Muscle of leg (tissue), 11 donors: Measurements from ENCODE around the gene STK24. TPM values are rescaled to one million over a fixed set of nuclear protein-coding genes. Genes with fewer than 3 reads are reported as not detected.
A peak's percentile ranks its signal among the peaks of the same experiment; 100 is the strongest.

Source experiments
- DNase-seq: peaks from one replicate; pipeline ENCODE4 v3.0.0; 2013
- H3K27ac ChIP-seq: one replicate; pipeline ENCODE4 v1.5.1; 2013; ENCODE audit warnings: mild to moderate bottlenecking, low read length, control low read depth
- H3K27me3 ChIP-seq: one replicate; pipeline ENCODE4 v1.6.1; 2013; ENCODE audit warnings: low read length; ENCODE audit not compliant: control insufficient read depth, insufficient read depth
- H3K36me3 ChIP-seq: one replicate; pipeline ENCODE4 v1.6.1; 2013; ENCODE audit warnings: low read length; ENCODE audit not compliant: control insufficient read depth, insufficient read depth
- H3K4me1 ChIP-seq: one replicate; pipeline ENCODE4 v1.6.1; 2013; ENCODE audit warnings: low read length; ENCODE audit not compliant: control insufficient read depth, insufficient read depth
- H3K4me3 ChIP-seq: one replicate; pipeline ENCODE4 v1.5.1; 2013; ENCODE audit warnings: low read length, control low read depth
- H3K9me3 ChIP-seq: replicated peaks from 2 replicates; pipeline ENCODE4 v1.6.1; 2013; ENCODE audit warnings: low read depth, low read length; ENCODE audit not compliant: control insufficient read depth
- WGBS: methylation state at CpG from one replicate; pipeline ENCODE4 v1.1.5; 2013; ENCODE audit warnings: missing lambda C conversion rate; ENCODE audit not compliant: insufficient coverage; 5-methylcytosine and 5-hydroxymethylcytosine counted together
- polyA plus RNA-seq, 8 donors: library from polyadenylated mRNA; unstranded; fragments of 120-200 nt; gene quantifications; one replicate each; pipeline versions ENCODE4 v1.2.1 to v1.2.3, GENCODE V29; 2013; ENCODE audit warnings: inconsistent platforms in 1 of 8, low replicate concordance in 1 of 8; ENCODE audit not compliant: insufficient read length in 8 of 8, insufficient read depth in 1 of 8
- total RNA-seq: library from RNA; stranded (reverse); fragments of 120-200 nt; gene quantifications from one replicate; pipeline ENCODE4 v1.2.4, GENCODE V29; 2013

STK24 gene
- total and polyA plus RNA-seq, 9 donors, result 36.2 to 61.8 (median 44.1) TPM

DNA sequence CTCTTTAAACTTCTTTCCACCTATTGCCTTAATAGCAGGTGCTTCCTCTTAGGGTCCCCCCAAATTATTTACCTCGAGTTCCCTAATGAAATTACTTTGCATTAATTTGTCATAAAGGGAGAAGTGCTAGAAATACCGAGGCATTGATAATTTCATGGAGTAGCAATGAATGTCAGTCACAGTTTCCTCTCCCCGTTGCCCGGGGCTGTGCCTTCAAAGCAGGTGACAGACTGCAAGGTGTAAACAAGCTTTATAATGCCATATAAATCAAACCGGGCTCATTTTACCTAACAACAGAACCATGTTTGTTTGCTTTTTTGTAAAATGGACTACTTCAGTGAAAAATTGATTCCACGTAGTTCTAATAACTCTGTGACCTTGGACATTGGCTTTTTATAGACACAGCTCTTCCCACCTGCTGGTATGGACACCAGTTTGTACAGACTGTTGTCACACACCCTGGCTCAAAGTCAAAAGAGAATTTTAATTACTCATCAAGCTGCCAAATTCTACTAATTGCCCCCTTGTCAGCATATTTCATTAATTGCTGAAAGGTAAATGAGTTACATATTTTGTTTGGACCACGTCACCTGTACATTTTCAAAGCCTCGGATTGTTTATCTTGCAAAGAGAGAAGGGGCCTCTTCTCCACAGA, 171.1 kb downstream of the STK24 start:
- WGBS, result no CpG with 5 or more reads among the region's 8 CpGs

GRCh38 chr13:98405107-98405571, 171.8 kb downstream of the STK24 start:
- H3K4me1 ChIP-seq, result no peaks in the 10 kb centered on the region
- peaks cover 8% of the 10 kb centered on the region for H3K36me3 ChIP-seq
- no peaks in the 10 kb centered on the region for H3K27me3 ChIP-seq
- peak; percentile 43 for DNase-seq
- H3K4me3 ChIP-seq, result no peak overlapping the region
- 38% methylated on average over 6 of the region's 7 CpGs for WGBS
- no peak overlapping the region for H3K27ac ChIP-seq
- H3K9me3 ChIP-seq, result no peaks in the 10 kb centered on the region

More for the DNA sequence above, 171.1 kb downstream of the STK24 start:
- Histone ChIP-seq H3K27me3 (no peaks in the 10 kb centered on the region), H3K9me3 (no peaks in the 10 kb centered on the region), H3K4me3 (no peak overlapping the region), H3K36me3 (peaks cover 11% of the 10 kb centered on the region), H3K27ac (no peak overlapping the region), H3K4me1 (no peaks in the 10 kb centered on the region)
- DNase-seq, result no peak

DNA sequence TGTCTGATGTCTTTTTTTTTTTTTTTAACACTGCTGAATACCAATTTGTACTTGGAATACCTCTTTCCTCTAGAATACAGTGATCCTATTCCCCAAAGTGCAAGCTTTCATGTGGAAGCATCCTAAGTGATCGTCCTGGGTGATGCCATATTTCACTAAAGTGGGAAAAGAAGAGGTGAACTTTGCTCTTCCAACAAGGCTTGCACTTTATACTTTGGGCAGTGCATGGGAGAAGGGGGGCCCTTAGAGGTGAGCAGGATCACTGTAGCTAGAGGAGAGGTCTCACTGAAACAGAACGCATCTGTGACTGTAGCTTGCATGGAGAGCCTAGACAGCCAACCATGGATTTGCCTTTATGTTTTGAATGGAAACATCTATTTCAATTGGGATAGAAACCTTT, 173.8 kb downstream of the STK24 start:
- H3K36me3 ChIP-seq, result peaks cover 2% of the 10 kb centered on the region
- no peaks in the 10 kb centered on the region for H3K9me3 ChIP-seq
- H3K27ac ChIP-seq, result no peak overlapping the region
- DNase-seq, result no peak
- no peaks in the 10 kb centered on the region for H3K4me1 ChIP-seq
- no peaks in the 10 kb centered on the region for H3K27me3 ChIP-seq
- no peak overlapping the region for H3K4me3 ChIP-seq
- WGBS, result no CpG with 5 or more reads among the region's 2 CpGs

DNA sequence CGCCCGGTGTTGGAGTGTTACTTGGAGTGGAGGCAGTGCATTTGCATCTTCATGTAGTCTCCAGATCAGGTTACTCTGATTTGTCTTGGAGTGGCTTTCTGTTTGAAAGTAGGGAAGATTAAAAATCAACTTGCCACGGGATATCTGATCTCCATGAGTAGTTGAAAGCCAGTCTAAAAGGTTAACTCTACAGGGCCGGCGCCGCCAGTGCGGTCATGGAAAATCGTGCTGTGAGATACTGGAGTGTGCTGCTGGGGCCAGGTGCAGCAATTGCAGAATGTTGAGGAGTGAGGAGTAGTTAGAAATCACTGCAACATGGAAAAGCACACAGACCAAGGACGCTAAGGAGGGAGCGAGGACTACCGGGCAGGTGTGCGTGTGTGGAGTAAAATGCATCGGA, 175.0 kb downstream of the STK24 start:
- DNase-seq, result no peak
- Histone ChIP-seq H3K4me1 (no peaks in the 10 kb centered on the region), H3K27ac (no peak overlapping the region), H3K36me3 (peaks cover 5% of the 10 kb centered on the region), H3K9me3 (no peaks in the 10 kb centered on the region), H3K27me3 (no peaks in the 10 kb centered on the region), H3K4me3 (no peak overlapping the region)
- WGBS, result 77% methylated on average over 12 of the region's 13 CpGs

DNA sequence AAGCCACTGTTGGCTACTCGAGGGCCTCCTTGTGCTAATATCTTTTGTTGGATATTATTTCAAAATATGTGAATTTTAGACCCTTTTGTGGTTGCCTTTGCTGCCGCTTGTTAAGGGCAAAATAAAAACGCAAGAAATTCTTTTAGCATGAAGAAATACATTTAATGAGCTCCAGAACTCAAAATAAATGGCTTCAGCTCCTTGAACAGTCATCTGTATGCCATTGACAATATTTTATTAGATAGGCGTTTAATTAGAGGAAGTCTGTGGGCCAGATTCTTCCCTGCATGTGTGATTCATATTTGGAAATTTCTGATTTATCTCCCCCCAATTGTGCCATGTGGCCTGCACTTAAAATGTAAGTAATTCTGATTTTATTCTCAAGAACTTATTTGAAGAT, 177.2 kb downstream of the STK24 start:
- Histone ChIP-seq H3K9me3 (no peaks in the 10 kb centered on the region), H3K27ac (no peak overlapping the region), H3K4me3 (no peak overlapping the region), H3K27me3 (no peaks in the 10 kb centered on the region), H3K36me3 (peaks cover 21% of the 10 kb centered on the region), H3K4me1 (no peaks in the 10 kb centered on the region)
- WGBS, result no CpG with 5 or more reads among the region's 4 CpGs
- DNase-seq, result no peak

GRCh38 chr13:98398581-98398980, 178.3 kb downstream of the STK24 start:
- Histone ChIP-seq H3K27me3 (no peaks in the 10 kb centered on the region), H3K4me3 (no peak overlapping the region), H3K36me3 (peaks cover 26% of the 10 kb centered on the region), H3K9me3 (no peaks in the 10 kb centered on the region), H3K27ac (no peak overlapping the region), H3K4me1 (no peaks in the 10 kb centered on the region)
- no peak for DNase-seq
- no CpG with 5 or more reads among the region's 5 CpGs for WGBS

DNA sequence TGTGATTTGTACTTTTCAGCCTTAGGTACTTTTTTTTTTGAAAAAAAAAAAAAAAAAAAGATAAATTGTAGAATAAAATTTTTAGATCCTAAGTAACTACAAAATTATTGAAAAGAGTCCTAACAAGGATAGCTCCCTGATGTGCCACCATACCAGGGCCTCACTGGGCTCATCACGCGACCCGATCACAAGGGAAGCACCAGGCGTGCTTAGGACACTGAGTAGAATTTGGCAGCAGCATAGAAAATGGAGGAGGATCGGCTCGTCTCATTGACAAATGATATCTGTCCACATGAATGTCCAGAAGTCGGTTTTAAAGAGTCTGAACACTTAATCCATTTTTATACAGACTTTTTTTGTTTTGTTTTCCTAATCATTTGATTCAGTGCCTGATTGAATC, 179.0 kb downstream of the STK24 start:
- no peak overlapping the region for H3K4me3 ChIP-seq
- H3K4me1 ChIP-seq, result no peaks in the 10 kb centered on the region
- 100% methylated on average over 4 of the region's 7 CpGs for WGBS
- H3K27ac ChIP-seq, result no peak overlapping the region
- DNase-seq, result no peak
- H3K27me3 ChIP-seq, result no peaks in the 10 kb centered on the region
- H3K36me3 ChIP-seq, result peaks cover 30% of the 10 kb centered on the region
- H3K9me3 ChIP-seq, result no peaks in the 10 kb centered on the region

GRCh38 chr13:98397221-98397620, 179.7 kb downstream of the STK24 start:
- peaks cover 33% of the 10 kb centered on the region for H3K36me3 ChIP-seq
- WGBS, result no CpG with 5 or more reads among the region's 1 CpG
- H3K27me3 ChIP-seq, result no peaks in the 10 kb centered on the region
- no peaks in the 10 kb centered on the region for H3K9me3 ChIP-seq
- DNase-seq, result peak; percentile 43
- H3K4me1 ChIP-seq, result no peaks in the 10 kb centered on the region
- no peak overlapping the region for H3K4me3 ChIP-seq
- no peak overlapping the region for H3K27ac ChIP-seq

DNA sequence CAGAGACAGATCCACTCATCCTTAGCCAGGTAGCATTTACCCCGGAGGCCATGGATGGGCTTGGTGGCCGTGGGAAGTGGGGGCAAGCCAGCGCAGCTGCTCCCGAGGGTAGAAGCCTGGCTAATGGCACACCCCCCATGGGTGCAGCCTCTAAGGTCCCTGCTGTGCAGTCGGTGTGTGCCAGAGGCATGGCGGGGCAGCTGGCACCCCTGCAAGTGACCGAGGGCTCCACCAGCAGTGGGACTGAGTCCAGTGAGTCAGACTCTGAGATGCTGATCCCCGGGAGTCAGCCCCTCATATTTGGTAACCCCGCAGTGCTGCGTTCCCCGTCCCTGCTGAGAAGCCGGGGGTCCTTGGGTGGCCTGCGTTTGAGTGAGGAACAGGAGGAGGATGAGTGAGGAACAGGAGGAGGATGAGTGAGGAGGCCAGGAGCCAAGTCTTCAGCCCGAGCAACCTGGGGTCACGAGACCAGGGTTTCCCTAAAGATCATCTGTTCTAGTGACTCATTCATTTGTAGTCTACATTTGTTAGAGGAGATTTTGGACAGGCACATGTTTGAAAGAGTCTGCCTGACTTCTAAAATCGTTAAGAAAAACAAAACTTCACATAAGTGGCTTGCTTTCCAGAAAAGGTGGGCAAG, 180.7 kb downstream of the STK24 start:
- no peak for DNase-seq
- H3K4me1 ChIP-seq, result no peaks in the 10 kb centered on the region
- no peaks in the 10 kb centered on the region for H3K9me3 ChIP-seq
- peaks cover 41% of the 10 kb centered on the region for H3K36me3 ChIP-seq
- no peak overlapping the region for H3K4me3 ChIP-seq
- 93% methylated on average over 12 of the region's 16 CpGs for WGBS
- H3K27ac ChIP-seq, result no peak overlapping the region
- H3K27me3 ChIP-seq, result no peaks in the 10 kb centered on the region
